ENCODE results near the gene FXYD5. TPM values are rescaled to one million over a fixed set of nuclear protein-coding genes. Genes with fewer than 3 reads are reported as not detected.

The FXYD5 gene
- total RNA-seq, 1 experiment from 2014 or later, result 181 TPM

DNA sequence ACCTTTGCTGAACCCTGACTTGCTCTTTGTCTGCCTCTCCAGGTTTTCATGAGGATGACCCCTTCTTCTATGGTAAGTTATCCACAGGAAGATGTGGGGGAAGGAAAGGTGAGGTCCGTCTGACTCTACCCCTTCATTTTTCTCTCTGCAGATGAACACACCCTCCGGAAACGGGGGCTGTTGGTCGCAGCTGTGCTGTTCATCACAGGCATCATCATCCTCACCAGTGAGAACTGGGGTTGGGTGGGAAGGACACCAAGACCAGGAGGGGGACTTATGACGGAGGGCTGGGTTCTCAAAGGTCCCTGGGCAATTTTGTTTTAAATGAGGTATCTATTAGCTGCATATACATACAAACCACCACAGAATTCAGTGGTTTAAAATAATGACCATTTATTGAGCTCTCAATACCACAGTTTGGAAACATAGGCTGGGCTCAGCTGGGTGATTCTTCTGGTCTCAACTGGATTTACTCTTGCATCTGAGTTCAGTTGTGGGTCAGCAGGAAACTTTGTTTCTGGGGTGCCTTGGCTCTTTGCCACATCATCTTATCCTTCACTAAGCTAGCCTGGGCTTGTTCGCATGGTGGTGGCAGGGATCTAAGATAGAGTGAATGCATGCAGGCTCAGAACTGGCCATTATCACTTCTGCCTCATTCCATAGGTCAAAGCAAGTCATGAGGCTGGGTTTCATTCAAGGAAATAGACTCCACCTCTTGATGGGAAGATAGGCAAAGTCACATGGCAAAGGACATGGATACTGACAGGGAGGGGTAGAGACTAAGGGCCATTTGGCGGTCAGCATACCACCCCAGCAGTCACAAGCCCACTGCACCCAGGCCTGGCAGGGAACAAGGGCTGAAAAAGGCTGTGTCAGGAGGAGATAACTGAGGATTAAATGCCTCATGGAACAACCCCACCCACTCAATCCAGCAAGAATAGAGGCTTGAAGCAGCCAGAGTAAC, 11.8 kb downstream of the FXYD5 start:
- 0 out of 2 replicates have a peak overlapping the region, but pooled peaks have one; percentile 71 for H3K4me2 ChIP-seq
- peak overlapping the region; percentile 97 for H3K27ac ChIP-seq
- no peak for TF ChIP-seq CTCF (conservative IDR thresholded peaks at IDR 0.05)
- TF ChIP-seq EZH2 (IDR thresholded peaks at IDR 0.05; ENCODE audit: low read depth), result no peak
- H4K20me1 ChIP-seq (ENCODE audit: insufficient read depth), result no peaks in the 10 kb centered on the region
- H3K4me1 ChIP-seq (replicated peaks; ENCODE audit: insufficient read depth), result peaks cover 85% of the 10 kb centered on the region
- intact Hi-C loops (cut with micrococcal nuclease; ENCODE audit: unreplicated experiment), result no loop called here
- no peak overlapping the region for H2AFZ ChIP-seq
- no peak for DNase-seq
- H3K79me2 ChIP-seq (ENCODE audit: low read depth), result peaks cover 24% of the 10 kb centered on the region
- POLR2A ChIA-PET (ENCODE audit: unreplicated experiment), result no interaction called here
- H3K27me3 ChIP-seq (ENCODE audit: insufficient read depth, low read depth), result no peaks in the 10 kb centered on the region
- H3F3A ChIP-seq (ENCODE audit: insufficient read depth, low read depth), result peaks cover 94% of the 10 kb centered on the region
- no peak overlapping the region for H3K4me3 ChIP-seq
- no peaks in the 10 kb centered on the region for H3K9me2 ChIP-seq (ENCODE audit: insufficient read depth)
- BruUV-seq (replicated peaks), result no TSS peak
- H3K36me3 ChIP-seq (ENCODE audit: low read depth), result peaks cover 65% of the 10 kb centered on the region
- CTCF ChIA-PET, result no interaction called here
- H3K9me3 ChIP-seq (ENCODE audit: insufficient read depth, low read depth), result peaks cover 15% of the 10 kb centered on the region; the same call in 1 of the 2 replicates

DNA sequence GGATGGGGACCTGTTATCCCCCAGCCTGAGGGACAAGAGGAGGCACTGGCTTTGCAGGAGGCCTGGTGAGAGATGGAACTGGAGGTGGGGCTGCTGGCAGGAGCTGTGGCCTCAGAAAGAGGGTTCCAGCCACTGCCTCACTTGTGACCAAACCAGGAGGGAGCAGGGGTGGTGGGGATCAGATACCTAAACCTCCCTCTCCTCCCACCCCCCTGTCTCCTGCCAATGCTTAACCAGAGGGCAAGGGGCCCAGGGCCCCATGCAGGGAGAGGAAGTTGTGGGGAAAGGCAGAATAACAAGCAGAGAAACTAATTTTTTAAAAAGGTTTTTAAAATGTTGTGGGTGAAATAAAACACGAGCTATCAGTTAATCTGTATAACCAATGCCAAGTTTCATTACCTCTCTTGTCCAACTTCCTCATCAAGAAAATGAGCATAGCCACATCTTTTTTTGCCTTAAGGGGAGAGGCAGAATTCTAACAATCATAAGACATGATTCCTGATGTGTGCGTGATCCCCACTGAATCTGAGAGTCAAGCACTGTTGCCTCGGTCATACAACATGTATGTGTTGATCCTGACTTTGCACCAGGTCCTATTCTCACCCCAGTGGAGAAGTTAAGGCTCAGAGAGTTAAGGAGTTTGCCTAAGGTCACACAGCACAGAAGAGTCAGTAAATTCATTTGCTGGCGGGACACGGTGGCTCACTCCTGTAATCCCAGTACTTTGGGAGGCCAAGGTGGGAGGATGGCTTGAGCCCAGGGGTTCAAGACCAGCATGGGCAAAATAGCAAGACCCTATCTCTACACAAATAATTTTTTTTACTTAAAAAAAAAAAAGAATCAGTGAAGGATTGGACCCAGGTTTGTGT, 12.9 kb downstream of the FXYD5 start:
- H3F3A ChIP-seq (ENCODE audit: insufficient read depth, low read depth), result peaks cover 94% of the 10 kb centered on the region
- TF ChIP-seq EZH2 (IDR thresholded peaks at IDR 0.05; ENCODE audit: low read depth) (no peak), CTCF (conservative IDR thresholded peaks at IDR 0.05) (no peak)
- no peaks in the 10 kb centered on the region for H4K20me1 ChIP-seq (ENCODE audit: insufficient read depth)
- DNase-seq, result no peak
- H3K27me3 ChIP-seq (ENCODE audit: insufficient read depth, low read depth), result no peaks in the 10 kb centered on the region
- H3K4me2 ChIP-seq, result peak overlapping the region; percentile 71
- ChIA-PET CTCF (interaction anchor here (1.1 kb wide), 1 partner anchor 20 kb away, joined by 4 read pairs; no protein-coding TSS in a partner anchor), POLR2A (ENCODE audit: unreplicated experiment) (interaction anchor here (0.7 kb wide), 3 partner anchors 88 to 241 kb away, joined by 3 to 5 read pairs (median 4); partner anchors contain the start of gene ZNF30)
- H3K36me3 ChIP-seq (ENCODE audit: low read depth), result peaks cover 58% of the 10 kb centered on the region
- H3K79me2 ChIP-seq (ENCODE audit: low read depth), result peaks cover 24% of the 10 kb centered on the region
- peak overlapping the region; percentile 97 for H3K27ac ChIP-seq
- no TSS peak for BruUV-seq (replicated peaks)
- no peaks in the 10 kb centered on the region for H3K9me2 ChIP-seq (ENCODE audit: insufficient read depth)
- peaks cover 74% of the 10 kb centered on the region for H3K4me1 ChIP-seq (replicated peaks; ENCODE audit: insufficient read depth)
- intact Hi-C loops (cut with micrococcal nuclease; ENCODE audit: unreplicated experiment), result loop anchor here (2.0 kb wide), 1 partner anchor 47 kb away; no protein-coding TSS in a partner anchor
- no peak overlapping the region for H2AFZ ChIP-seq
- no peak overlapping the region for H3K4me3 ChIP-seq
- peaks cover 13% of the 10 kb centered on the region; the same call in 1 of the 2 replicates for H3K9me3 ChIP-seq (ENCODE audit: insufficient read depth, low read depth)

- peak overlapping the region; percentile 97 for H3K27ac ChIP-seq
- POLR2A ChIA-PET (ENCODE audit: unreplicated experiment), result interaction anchor here (0.6 to 0.7 kb wide), 4 partner anchors 11 to 268 kb away, joined by 3 to 19 read pairs (median 6); partner anchors contain the start of gene ZNF30
- no peaks in the 10 kb centered on the region for H3K27me3 ChIP-seq (ENCODE audit: insufficient read depth, low read depth)
- H4K20me1 ChIP-seq (ENCODE audit: insufficient read depth), result no peaks in the 10 kb centered on the region
- H3K36me3 ChIP-seq (ENCODE audit: low read depth), result peaks cover 55% of the 10 kb centered on the region
- DNase-seq, result peak; percentile 70 to 88
- peaks cover 94% of the 10 kb centered on the region for H3F3A ChIP-seq (ENCODE audit: insufficient read depth, low read depth)
- intact Hi-C loops (cut with micrococcal nuclease; ENCODE audit: unreplicated experiment), result loop anchor here (2.0 kb wide), 1 partner anchor 47 kb away; no protein-coding TSS in a partner anchor
- H3K79me2 ChIP-seq (ENCODE audit: low read depth), result peaks cover 24% of the 10 kb centered on the region
- H3K4me2 ChIP-seq, result peak overlapping the region; percentile 71
- CTCF ChIA-PET, result interaction anchor here (1.1 kb wide), 1 partner anchor 19 kb away, joined by 4 read pairs; no protein-coding TSS in a partner anchor
- no TSS peak for BruUV-seq (replicated peaks)
- H2AFZ ChIP-seq, result no peak overlapping the region
- H3K9me2 ChIP-seq (ENCODE audit: insufficient read depth), result no peaks in the 10 kb centered on the region
- H3K4me3 ChIP-seq, result peak overlapping the region; percentile 23; the same call in 1 of the 2 replicates
- H3K4me1 ChIP-seq (replicated peaks; ENCODE audit: insufficient read depth), result peaks cover 69% of the 10 kb centered on the region
- no peak for TF ChIP-seq CTCF (conservative IDR thresholded peaks at IDR 0.05)
- peaks cover 11% of the 10 kb centered on the region; the same call in 1 of the 2 replicates for H3K9me3 ChIP-seq (ENCODE audit: insufficient read depth, low read depth)
These were observed 13.7 kb downstream of the FXYD5 start for GRCh38 chr19:35168196-35168595.

Measured in PC-9 (cell line).